GM18870 (cell line): ENCODE measurements around the gene MOB2.
"Not testable (repeated sequence)": the region's sequence is repeated elsewhere in the genome, so short reads cannot be mapped to it uniquely, and the experiment has no call there.

Source experiments
- ATAC-seq: cut with Tn5 transposase; IDR thresholded peaks from one replicate; pipeline ENCODE4 v1.9.1; 2021; ENCODE audit warnings: moderate library complexity; ENCODE audit not compliant: unreplicated experiment

MOB2 gene

DNA sequence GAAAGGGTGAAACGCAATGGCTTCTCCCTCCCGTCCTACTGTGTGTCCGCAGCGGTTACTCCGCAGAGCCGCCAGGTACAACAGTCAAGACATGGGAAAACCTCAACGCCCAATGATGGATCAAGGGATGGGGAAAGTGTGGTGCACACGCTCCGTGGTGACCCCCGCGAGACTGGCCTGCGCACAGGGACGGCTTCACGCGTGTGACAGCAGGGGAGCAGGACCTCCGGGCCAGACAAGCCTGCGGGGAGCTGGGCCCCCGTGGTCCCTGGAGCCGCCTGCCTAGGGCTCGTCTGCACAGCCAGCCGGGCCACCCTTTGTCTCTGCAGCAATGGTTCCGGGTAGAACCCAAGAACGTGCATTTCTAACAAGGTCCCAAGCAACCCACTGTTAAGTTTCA is 31.7 kb upstream of the MOB2 start:
- no peak for ATAC-seq

GRCh38 chr11:1517117-1518005 is 30.8 kb upstream of the MOB2 start:
- ATAC-seq, result no peak

DNA sequence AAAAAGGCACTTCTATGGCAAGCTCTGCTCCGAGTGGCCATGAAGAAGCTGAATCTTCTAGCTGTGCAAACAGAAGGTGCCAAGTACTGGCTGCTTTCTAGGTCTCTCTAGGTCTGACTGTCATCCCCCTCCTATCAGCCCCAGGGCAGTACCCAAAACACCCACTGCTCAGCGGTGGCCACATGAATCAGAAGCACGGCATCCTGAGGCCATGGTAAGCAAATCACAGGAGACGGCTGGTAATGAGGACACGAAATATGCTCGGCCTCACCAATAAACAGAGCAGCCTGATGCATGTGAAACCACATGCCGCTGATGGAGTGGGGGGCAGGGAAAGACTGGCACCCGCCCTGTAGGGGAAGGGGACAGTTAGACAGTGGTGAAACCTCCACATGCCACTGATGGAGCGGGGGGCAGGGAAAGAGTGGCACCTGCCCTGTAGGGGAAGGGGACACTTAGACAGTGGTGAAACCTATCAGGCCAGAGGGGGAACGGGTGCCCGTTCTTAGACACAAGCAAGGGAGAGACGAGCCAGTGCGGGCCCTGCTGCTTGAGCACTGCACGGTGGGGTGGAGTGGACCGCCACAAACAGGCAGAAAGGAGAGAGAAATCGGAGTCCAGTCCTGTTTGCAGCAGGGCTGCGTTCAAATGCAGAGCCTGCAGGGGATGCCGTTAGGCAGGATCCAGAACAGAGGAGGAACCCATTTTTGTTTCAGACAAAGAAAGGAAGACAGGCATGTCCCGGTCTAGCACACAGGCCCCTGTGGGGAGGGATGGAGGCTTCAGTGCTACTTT is 29.9 kb upstream of the MOB2 start:
- no peak for ATAC-seq

DNA sequence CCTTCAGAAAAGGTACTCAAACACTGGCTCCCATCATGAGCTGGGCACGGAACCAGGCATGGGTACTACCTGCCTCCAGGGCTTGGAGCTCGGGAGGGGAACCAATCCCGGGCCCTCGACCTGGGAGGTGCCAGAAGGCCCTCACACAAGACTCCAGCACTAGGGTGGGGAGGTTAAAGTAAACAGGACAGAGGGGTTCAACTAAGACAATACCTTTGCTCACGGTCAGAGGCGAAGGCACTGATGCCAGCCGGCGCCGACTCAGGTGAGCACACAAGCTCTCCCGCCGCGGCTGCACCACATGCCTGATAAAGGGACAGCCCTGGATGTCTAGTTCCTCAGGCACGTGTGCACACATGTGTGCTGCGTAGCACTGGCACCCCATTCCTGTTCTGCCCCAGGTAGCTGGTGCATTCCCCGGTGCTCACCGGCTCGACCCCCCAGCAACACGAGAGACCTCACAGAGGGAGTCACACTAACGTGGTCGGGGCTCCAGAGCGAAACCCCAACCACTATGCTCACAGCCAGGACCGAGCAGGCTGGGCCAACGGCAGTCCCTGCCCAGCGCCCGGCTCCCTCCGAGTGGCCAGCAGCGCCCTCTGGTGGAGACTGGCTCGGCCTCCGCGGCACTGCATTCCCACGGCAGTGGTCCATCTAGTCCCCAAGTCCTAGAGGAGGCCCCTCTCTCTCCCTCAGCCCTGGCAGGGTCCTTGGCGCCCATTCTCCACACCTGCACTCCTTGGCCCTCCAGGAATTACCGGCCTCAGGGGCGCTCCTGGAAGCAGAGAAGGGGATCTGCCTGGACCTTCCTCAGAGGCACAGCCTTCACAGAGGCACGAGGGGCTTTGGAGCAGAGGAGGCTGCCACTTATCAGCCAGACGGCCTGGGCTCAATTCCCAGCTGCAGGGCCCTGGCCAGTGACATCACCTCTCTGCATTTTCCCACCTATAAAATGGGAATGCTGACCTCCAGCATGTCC is 28.8 kb upstream of the MOB2 start:
- ATAC-seq, result no peak

DNA sequence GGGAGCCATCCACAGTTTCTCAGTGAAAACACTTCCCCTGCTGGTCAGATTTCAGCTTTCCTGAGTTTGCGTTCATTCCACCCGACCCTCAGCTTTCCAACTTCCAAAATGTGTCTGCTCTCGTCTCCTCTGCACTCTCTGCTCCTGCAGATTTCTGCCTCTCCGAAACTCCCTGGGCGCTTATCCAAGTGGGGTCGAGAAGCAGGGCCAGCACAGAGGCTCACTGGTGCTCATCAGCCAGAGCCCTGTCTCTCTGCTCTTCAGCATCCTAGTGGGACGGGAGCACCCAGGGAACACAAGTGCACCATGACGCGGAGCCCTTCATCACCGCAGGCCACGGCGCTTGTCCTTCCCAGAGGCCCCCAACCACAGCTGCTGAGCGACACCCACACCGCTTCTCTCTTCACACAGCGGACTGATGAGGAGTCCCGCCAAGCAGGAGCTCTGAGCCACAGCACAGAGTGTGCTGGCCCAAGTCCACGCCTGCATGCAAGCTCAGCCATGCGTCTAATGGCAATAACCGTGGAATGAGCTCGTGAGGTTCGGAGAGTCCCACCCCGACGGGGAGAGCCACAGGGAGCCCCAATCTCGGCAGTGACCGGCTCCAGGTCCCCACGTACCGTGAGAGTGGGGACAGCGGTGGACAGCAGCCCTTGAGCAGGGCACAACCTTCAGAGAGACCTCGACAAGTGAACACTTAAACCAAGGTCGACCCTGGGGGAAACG is 27.9 kb upstream of the MOB2 start:
- ATAC-seq, result no peak

GRCh38 chr11:1513326-1514296 is 27.0 kb upstream of the MOB2 start:
- no peak for ATAC-seq

GRCh38 chr11:1512531-1513258 is 26.1 kb upstream of the MOB2 start:
- not testable (repeated sequence) for ATAC-seq

DNA sequence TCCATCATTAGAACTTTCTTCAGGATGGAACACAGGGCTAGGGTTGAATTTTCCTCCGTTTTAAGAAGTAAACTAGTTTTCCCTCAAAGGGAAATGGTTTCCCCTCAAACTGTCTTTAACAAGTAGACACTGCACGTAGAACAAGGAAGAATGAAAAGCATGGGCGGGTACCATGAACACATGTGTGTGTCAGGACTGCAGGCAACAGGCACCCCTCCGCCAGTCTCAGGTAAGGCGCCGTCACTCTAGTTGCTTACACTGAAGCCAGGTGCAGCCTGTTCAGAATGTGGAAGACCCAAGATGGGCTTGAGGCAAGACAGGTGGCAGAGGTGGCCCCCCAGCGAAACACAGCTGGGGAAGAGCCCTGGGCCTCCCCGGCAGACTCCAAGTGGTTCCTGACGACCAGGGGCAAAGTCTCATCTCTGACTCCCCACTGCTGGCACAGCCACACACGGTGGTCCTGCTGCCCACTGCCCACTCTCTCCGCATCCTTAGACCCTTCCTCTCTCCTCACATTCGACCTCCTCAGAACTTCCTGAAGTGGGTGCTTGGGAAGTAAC is 25.4 kb upstream of the MOB2 start:
- no peak for ATAC-seq

GRCh38 chr11:1510928-1511327 is 24.3 kb upstream of the MOB2 start:
- ATAC-seq, result no peak

DNA sequence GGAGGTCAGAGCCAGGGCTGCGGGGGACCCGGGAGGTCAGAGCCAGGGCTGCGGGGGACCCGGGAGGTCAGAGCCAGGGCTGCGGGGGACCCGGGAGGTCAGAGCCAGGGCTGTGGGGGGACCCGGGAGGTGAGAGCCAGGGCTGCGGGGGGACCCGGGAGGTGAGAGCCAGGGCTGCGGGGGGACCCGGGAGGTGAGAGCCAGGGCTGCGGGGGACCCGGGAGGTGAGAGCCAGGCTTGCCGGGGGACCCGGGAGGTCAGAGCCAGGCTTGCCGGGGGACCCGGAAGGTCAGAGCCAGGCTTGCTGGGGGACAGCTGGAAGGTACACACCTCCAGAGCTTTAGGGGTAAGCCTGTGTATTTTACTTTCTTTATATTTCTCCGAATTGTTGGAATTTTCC is 23.8 kb upstream of the MOB2 start:
- not testable (repeated sequence) for ATAC-seq

DNA sequence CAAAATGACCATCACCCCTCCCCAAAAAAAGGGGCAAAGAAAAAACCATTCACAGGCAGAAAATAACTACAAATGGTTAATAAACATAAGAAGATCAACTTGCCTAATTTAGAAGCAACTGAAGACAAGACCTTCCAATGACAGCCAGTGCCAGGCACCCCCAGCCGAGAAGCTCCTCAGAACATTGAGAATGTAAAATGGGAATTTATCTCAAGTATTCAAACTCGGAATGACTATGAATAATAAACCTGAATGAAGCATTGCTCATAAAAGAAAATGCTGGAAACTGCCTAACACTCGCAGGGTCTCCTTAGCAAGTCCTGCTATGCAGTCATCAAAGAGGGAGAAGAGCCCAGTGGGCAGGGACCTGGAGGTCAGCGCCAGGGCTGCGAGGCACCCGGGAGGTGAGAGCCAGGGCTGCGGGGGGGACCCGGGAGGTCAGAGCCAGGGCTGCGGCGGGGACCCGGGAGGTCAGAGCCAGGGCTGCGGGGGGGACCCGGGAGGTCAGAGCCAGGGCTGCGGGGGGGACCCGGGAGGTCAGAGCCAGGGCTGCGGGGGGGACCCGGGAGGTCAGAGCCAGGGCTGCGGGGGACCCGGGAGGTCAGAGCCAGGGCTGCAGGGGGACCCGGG is 23.2 kb upstream of the MOB2 start:
- no peak for ATAC-seq

DNA sequence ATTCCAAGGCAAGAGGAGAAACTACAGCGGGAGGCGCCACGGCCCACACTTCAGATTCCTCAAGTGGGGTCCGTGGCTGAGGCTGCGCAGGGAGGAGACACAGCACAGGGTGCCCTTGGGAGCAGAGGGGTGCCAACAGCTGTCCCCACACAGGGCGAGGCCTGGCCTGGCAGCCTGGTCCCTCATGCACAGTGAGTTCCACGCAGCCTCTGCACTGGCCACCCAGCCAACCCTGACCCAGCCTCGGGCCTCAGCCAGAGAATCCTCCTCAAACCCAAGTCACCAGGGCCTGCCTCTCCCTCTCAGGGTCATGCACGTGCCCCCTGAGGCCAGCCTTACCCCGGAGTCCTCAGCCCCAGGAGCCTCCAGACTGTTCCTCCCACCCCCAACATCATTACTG is 22.4 kb upstream of the MOB2 start:
- no peak for ATAC-seq

- no peak for ATAC-seq
These were observed 21.9 kb upstream of the MOB2 start for GRCh38 chr11:1508491-1508891.

GRCh38 chr11:1507381-1508140 is 21.0 kb upstream of the MOB2 start:
- ATAC-seq, result no peak

GRCh38 chr11:1506981-1507380 is 20.4 kb upstream of the MOB2 start:
- no peak for ATAC-seq

- ATAC-seq, result no peak
These were observed 18.9 kb upstream of the MOB2 start for GRCh38 chr11:1505480-1505879.
